ENCODE measurements around the gene CMTR1. TPM values are rescaled to one million over a fixed set of nuclear protein-coding genes. Genes with fewer than 3 reads are reported as not detected.

The CMTR1 gene
- total RNA-seq, 1 donor: 30.7 TPM

- no peak for DNase-seq (ENCODE audit: low read depth)
- no peak overlapping the region for H3K4me3 ChIP-seq (ENCODE audit: low read depth, low read length)
- no peak for TF ChIP-seq CTCF (IDR thresholded peaks at IDR 0.05; ENCODE audit: insufficient read depth, low read length)
These were observed 48.9 kb downstream of the CMTR1 start for GRCh38 chr6:37481711-37482605.

- no peak for TF ChIP-seq CTCF (IDR thresholded peaks at IDR 0.05; ENCODE audit: insufficient read depth, low read length)
- no peak for DNase-seq (ENCODE audit: low read depth)
- no peak overlapping the region for H3K4me3 ChIP-seq (ENCODE audit: low read depth, low read length)
These were observed 49.7 kb downstream of the CMTR1 start for GRCh38 chr6:37482606-37483251.

GRCh38 chr6:37483252-37483901 lies 50.4 kb downstream of the CMTR1 start:
- DNase-seq (ENCODE audit: low read depth): no peak
- TF ChIP-seq CTCF (IDR thresholded peaks at IDR 0.05; ENCODE audit: insufficient read depth, low read length): no peak
- H3K4me3 ChIP-seq (ENCODE audit: low read depth, low read length): no peak overlapping the region

- peak; percentile 87 for TF ChIP-seq CTCF (IDR thresholded peaks at IDR 0.05; ENCODE audit: insufficient read depth, low read length)
- H3K4me3 ChIP-seq (ENCODE audit: low read depth, low read length): no peak overlapping the region
- peak; percentile 26 for DNase-seq (ENCODE audit: low read depth)
These were observed 51.1 kb downstream of the CMTR1 start for GRCh38 chr6:37483917-37484785.

- no peak overlapping the region for H3K4me3 ChIP-seq (ENCODE audit: low read depth, low read length)
- no peak for TF ChIP-seq CTCF (IDR thresholded peaks at IDR 0.05; ENCODE audit: insufficient read depth, low read length)
- no peak for DNase-seq (ENCODE audit: low read depth)
These were observed 51.8 kb downstream of the CMTR1 start for GRCh38 chr6:37484786-37485170.

- no peak overlapping the region for H3K4me3 ChIP-seq (ENCODE audit: low read depth, low read length)
- TF ChIP-seq CTCF (IDR thresholded peaks at IDR 0.05; ENCODE audit: insufficient read depth, low read length): no peak
- DNase-seq (ENCODE audit: low read depth): no peak
These were observed 52.3 kb downstream of the CMTR1 start for GRCh38 chr6:37485291-37485702.
